MM.1S (cell line): Measurements from ENCODE around the gene OR10J4.

Source experiments
- DNase-seq: peaks from one replicate; pipeline ENCODE4 v3.0.0-alpha.2; 2015
- H2AFZ ChIP-seq: fragments of 300-600 bp; sonication (generic); 2 replicates; pipeline ENCODE4 v1.6.0; 2016; ENCODE audit warnings: antibody characterized with exemption, low read length
- H3F3A ChIP-seq: fragments of 300-600 bp; sonication (generic); 2 replicates; pipeline ENCODE4 v1.6.1; 2016; ENCODE audit warnings: mild to moderate bottlenecking, antibody characterized with exemption, low read length, moderate library complexity, mixed read lengths; ENCODE audit not compliant: insufficient read depth
- H3K27ac ChIP-seq: fragments of 300-600 bp; sonication (generic); 2 replicates; pipeline ENCODE4 v1.5.1; 2016; ENCODE audit warnings: mild to moderate bottlenecking, low read length
- H3K27me3 ChIP-seq: fragments of 300-600 bp; sonication (generic); replicated peaks from 2 replicates; pipeline ENCODE4 v1.6.0; 2016; ENCODE audit warnings: low read length; ENCODE audit not compliant: insufficient read depth
- H3K36me3 ChIP-seq: fragments of 300-600 bp; sonication (generic); replicated peaks from 2 replicates; pipeline ENCODE4 v1.6.1; 2016; ENCODE audit warnings: mild to moderate bottlenecking, low read length, mixed read lengths; ENCODE audit not compliant: insufficient read depth
- H3K4me1 ChIP-seq: fragments of 300-600 bp; sonication (generic); 2 replicates; pipeline ENCODE4 v1.6.1; 2016; ENCODE audit warnings: low read length, mixed read lengths
- H3K4me2 ChIP-seq: fragments of 300-600 bp; sonication (generic); 2 replicates; pipeline ENCODE4 v1.6.0; 2016; ENCODE audit warnings: low read depth, low read length
- H3K4me3 ChIP-seq: fragments of 300-600 bp; sonication (generic); 2 replicates; pipeline ENCODE4 v1.5.1; 2016; ENCODE audit warnings: low read length, mixed read lengths
- H3K79me2 ChIP-seq: fragments of 300-600 bp; sonication (generic); 2 replicates; pipeline ENCODE4 v1.6.1; 2016; ENCODE audit warnings: mixed run types, low read length, mixed read lengths
- H3K9ac ChIP-seq: fragments of 300-600 bp; sonication (generic); 2 replicates; pipeline ENCODE4 v1.6.1; 2016; ENCODE audit warnings: low read length, mixed read lengths
- H3K9me2 ChIP-seq: fragments of 300-600 bp; sonication (generic); replicated peaks from 2 replicates; pipeline ENCODE4 v1.6.1; 2016; ENCODE audit warnings: mild to moderate bottlenecking, low read length, mixed read lengths; ENCODE audit not compliant: insufficient read depth
- H3K9me3 ChIP-seq: fragments of 300-600 bp; sonication (generic); replicated peaks from 2 replicates; pipeline ENCODE4 v1.6.1; 2016; ENCODE audit warnings: mild to moderate bottlenecking, low read length, mixed read lengths; ENCODE audit not compliant: insufficient read depth
- H4K20me1 ChIP-seq: fragments of 300-600 bp; sonication (generic); 2 replicates; pipeline ENCODE4 v1.6.1; 2016; ENCODE audit warnings: mild to moderate bottlenecking, low read length, moderate library complexity, mixed read lengths; ENCODE audit not compliant: insufficient read depth
- EZH2 ChIP-seq: fragments of 300-600 bp; sonication (generic); optimal IDR thresholded peaks from 2 replicates; pipeline ENCODE3; 2017; ENCODE audit warnings: low read depth, mild to moderate bottlenecking, antibody characterized with exemption, low read length, mixed read lengths
- EZH2phosphoT487 ChIP-seq: fragments of 300-600 bp; sonication (generic); IDR thresholded peaks from 2 replicates; pipeline ENCODE4 v1.6.1; 2018; ENCODE audit warnings: antibody characterized with exemption, low read length
- TF ChIP-seq, protein P1 (sequence below): fragments of 300-600 bp; sonication (generic); IDR thresholded peaks from 2 replicates; pipeline ENCODE4 v1.5.1; 2016; ENCODE audit warnings: antibody characterized with exemption, low read length, mixed read lengths

OR10J4 gene

DNA sequence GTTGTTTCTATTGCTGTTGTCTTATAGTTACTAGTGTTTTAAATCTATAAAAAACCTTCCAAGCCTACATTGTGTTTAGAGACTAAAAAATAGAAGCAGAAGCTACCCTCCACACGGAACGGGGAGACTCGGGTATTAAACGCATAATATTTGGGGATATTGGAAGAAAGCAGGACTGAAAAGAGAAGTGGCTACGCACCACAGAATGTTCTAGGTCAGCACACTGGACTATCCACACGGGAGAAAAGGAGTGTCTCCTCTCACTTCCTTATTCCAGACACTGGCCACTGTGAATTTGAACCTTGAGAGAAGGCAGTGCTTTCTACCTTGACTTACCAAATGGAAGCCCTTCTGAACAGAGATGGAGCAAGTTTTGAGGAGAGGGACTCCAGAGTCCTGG, 1.0 kb upstream of the OR10J4 start:
- no peaks in the 10 kb centered on the region for H3F3A ChIP-seq
- TF ChIP-seq, protein P1, sequence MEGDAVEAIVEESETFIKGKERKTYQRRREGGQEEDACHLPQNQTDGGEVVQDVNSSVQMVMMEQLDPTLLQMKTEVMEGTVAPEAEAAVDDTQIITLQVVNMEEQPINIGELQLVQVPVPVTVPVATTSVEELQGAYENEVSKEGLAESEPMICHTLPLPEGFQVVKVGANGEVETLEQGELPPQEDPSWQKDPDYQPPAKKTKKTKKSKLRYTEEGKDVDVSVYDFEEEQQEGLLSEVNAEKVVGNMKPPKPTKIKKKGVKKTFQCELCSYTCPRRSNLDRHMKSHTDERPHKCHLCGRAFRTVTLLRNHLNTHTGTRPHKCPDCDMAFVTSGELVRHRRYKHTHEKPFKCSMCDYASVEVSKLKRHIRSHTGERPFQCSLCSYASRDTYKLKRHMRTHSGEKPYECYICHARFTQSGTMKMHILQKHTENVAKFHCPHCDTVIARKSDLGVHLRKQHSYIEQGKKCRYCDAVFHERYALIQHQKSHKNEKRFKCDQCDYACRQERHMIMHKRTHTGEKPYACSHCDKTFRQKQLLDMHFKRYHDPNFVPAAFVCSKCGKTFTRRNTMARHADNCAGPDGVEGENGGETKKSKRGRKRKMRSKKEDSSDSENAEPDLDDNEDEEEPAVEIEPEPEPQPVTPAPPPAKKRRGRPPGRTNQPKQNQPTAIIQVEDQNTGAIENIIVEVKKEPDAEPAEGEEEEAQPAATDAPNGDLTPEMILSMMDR: no peak
- TF ChIP-seq EZH2 (no peak), EZH2phosphoT487 (no peak)
- H3K27me3 ChIP-seq: no peaks in the 10 kb centered on the region
- no peak overlapping the region for H3K4me2 ChIP-seq
- H4K20me1 ChIP-seq: no peaks in the 10 kb centered on the region
- DNase-seq: no peak
- H3K79me2 ChIP-seq: no peaks in the 10 kb centered on the region
- H3K4me3 ChIP-seq: no peak overlapping the region
- no peaks in the 10 kb centered on the region for H3K4me1 ChIP-seq
- no peak overlapping the region for H3K27ac ChIP-seq
- H3K9me3 ChIP-seq: no peaks in the 10 kb centered on the region; the same call in 1 of the 2 replicates
- H3K36me3 ChIP-seq: no peaks in the 10 kb centered on the region
- no peaks in the 10 kb centered on the region for H3K9me2 ChIP-seq
- no peak overlapping the region for H2AFZ ChIP-seq
- no peak overlapping the region for H3K9ac ChIP-seq

DNA sequence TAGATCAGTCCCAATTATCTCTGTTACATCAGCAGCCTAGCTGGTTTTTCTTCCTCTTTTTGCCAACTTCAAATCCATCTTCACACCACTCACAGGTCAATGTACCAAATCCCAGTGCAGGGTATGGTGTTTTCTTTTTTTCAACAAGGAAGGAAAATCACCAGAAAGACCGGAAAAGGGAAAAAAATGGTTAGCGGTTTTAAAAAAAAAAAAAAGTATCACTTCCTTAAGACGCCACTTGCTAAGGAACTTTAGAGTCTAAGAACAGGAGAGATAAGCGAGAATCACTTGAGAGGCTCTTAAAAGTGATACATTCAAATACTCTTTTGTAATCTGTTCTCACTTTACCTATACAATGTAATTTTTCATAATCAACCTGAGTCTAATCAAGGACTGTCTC, 4.5 kb downstream of the OR10J4 start:
- 0 out of 2 replicates have a peak, but pooled peaks cover 2% of the 10 kb centered on the region for H3K4me1 ChIP-seq
- H3K4me2 ChIP-seq: no peak overlapping the region
- no peak overlapping the region for H3K4me3 ChIP-seq
- H3K9ac ChIP-seq: no peak overlapping the region
- H4K20me1 ChIP-seq: no peaks in the 10 kb centered on the region
- no peaks in the 10 kb centered on the region for H3F3A ChIP-seq
- no peaks in the 10 kb centered on the region for H3K9me3 ChIP-seq
- H3K27me3 ChIP-seq: no peaks in the 10 kb centered on the region
- no peaks in the 10 kb centered on the region for H3K9me2 ChIP-seq
- no peaks in the 10 kb centered on the region for H3K36me3 ChIP-seq
- no peaks in the 10 kb centered on the region for H3K79me2 ChIP-seq
- no peak overlapping the region for H3K27ac ChIP-seq
- TF ChIP-seq, protein P1: no peak
- no peak for DNase-seq
- no peak overlapping the region for H2AFZ ChIP-seq

DNA sequence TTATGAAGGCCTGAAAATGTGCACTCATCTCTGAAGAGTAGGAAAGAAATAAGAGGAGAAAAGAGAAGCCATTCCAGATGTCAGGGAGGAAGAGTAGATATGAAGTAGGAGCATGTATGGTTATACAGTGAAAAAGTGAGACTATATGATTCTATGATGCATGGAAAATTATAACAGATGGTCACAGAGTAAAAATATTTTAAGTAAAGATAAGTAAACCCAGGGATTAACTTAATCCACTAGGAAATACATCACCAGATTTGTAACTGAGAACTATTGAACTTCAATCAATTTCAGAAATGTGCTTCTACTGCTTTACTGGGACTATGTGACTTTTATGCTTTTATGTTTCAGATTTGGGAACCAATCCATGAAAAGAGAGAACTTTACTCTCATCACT, 7.4 kb downstream of the OR10J4 start, which contains the start of gene OR10J1:
Gene OR10J1 (plus strand): TSS at position 301 of the 400 bp plus-strand sequence. CDS start 70 bp downstream, at position 371.
- Histone ChIP-seq H3K4me3 (no peak within 1 kb of the TSS), H4K20me1 (no peaks in the 10 kb centered on the region), H2AFZ (no peak within 1 kb of the TSS), H3K4me2 (no peak within 1 kb of the TSS), H3K27me3 (no peaks in the 10 kb centered on the region), H3K36me3 (no peaks in the 10 kb centered on the region), H3K27ac (no peak within 1 kb of the TSS), H3K9me3 (no peaks in the 10 kb centered on the region), H3F3A (no peaks in the 10 kb centered on the region), H3K9ac (no peak within 1 kb of the TSS), H3K9me2 (no peaks in the 10 kb centered on the region), H3K4me1 (0 out of 2 replicates have a peak, but pooled peaks cover 3% of the 10 kb centered on the region), H3K79me2 (no peaks in the 10 kb centered on the region)
- no peak for DNase-seq
- TF ChIP-seq EZH2 (no peak), EZH2phosphoT487 (no peak)
- TF ChIP-seq, protein P1: no peak
